Measurements from ENCODE around the gene HINT3. TPM values are rescaled to one million over a fixed set of nuclear protein-coding genes. Genes with fewer than 3 reads are reported as not detected.
"Not testable (repeated sequence)": the region's sequence is repeated elsewhere in the genome, so short reads cannot be mapped to it uniquely, and the experiment has no call there.

The HINT3 gene
- polyA plus RNA-seq, 2 donors: 2.8 to 10.1 TPM

DNA sequence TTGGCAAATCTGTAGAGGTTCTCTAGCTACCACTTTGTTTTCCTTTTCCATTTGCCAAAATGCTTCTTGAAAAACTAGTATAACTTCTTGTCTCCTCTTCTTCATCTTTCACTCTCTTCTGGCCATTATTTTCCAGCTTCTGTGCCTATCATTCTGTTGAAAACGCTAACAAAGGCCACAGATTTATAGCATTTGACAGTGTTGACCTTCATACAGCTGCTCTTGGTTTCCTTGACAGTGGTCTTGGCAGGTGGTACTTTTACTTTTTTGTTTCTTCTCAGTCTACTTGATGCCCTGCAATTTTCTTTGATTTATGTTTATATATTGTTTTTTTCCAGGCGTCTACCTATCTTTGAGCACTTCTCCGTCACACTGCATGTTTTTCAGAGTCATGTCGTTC is 53.5 kb downstream of the HINT3 start:
- Histone ChIP-seq H3K4me1 (ENCODE audit: control insufficient read depth in 2 of 2, insufficient read depth in 2 of 2, low read length in 1 of 2) (no peaks in the 10 kb centered on the region), H3K27ac (ENCODE audit: low read depth in 2 of 2, low read length in 1 of 2) (no peak overlapping the region), H3K4me3 (ENCODE audit: low read depth in 1 of 2, low read length in 2 of 2) (no peak overlapping the region), H3K27me3 (ENCODE audit: control insufficient read depth in 1 of 2, insufficient read depth in 2 of 2, low read length in 2 of 2) (no peaks in the 10 kb centered on the region), H3K36me3 (ENCODE audit: control insufficient read depth in 2 of 2, insufficient read depth in 2 of 2, low read length in 1 of 2) (peaks cover 3 to 4% of the 10 kb centered on the region in 2 donors), H3K9me3 (ENCODE audit: control insufficient read depth in 2 of 2, insufficient read depth in 1 of 2, low read depth in 1 of 2, low read length in 1 of 2) (no peaks in the 10 kb centered on the region)
- WGBS, 2 donors: 82 to 84% methylated on average over 4 of the region's 4 CpGs

- Histone ChIP-seq H3K27ac (ENCODE audit: low read depth in 2 of 2, low read length in 1 of 2) (no peak overlapping the region), H3K36me3 (ENCODE audit: control insufficient read depth in 2 of 2, insufficient read depth in 2 of 2, low read length in 1 of 2) (peaks cover 3 to 4% of the 10 kb centered on the region in 2 donors), H3K9me3 (ENCODE audit: control insufficient read depth in 2 of 2, insufficient read depth in 1 of 2, low read depth in 1 of 2, low read length in 1 of 2) (no peaks in the 10 kb centered on the region), H3K4me3 (ENCODE audit: low read depth in 1 of 2, low read length in 2 of 2) (no peak overlapping the region), H3K27me3 (ENCODE audit: control insufficient read depth in 1 of 2, insufficient read depth in 2 of 2, low read length in 2 of 2) (no peaks in the 10 kb centered on the region), H3K4me1 (ENCODE audit: control insufficient read depth in 2 of 2, insufficient read depth in 2 of 2, low read length in 1 of 2) (no peaks in the 10 kb centered on the region)
- 77 to 81% methylated on average over 1 of the region's 1 CpG for WGBS, 2 donors
These were observed 59.3 kb downstream of the HINT3 start for GRCh38 chr6:126015863-126016262.

- H3K36me3 ChIP-seq (ENCODE audit: control insufficient read depth in 2 of 2, insufficient read depth in 2 of 2, low read length in 1 of 2): peaks cover 4% of the 10 kb centered on the region in 2 donors
- 92 to 95% methylated on average over 2 of the region's 2 CpGs for WGBS, 2 donors
- no peak overlapping the region for H3K27ac ChIP-seq (ENCODE audit: low read depth in 2 of 2, low read length in 1 of 2)
- no peaks in the 10 kb centered on the region for H3K9me3 ChIP-seq (ENCODE audit: control insufficient read depth in 2 of 2, insufficient read depth in 1 of 2, low read depth in 1 of 2, low read length in 1 of 2)
- H3K27me3 ChIP-seq (ENCODE audit: control insufficient read depth in 1 of 2, insufficient read depth in 2 of 2, low read length in 2 of 2): no peaks in the 10 kb centered on the region
- no peaks in the 10 kb centered on the region for H3K4me1 ChIP-seq (ENCODE audit: control insufficient read depth in 2 of 2, insufficient read depth in 2 of 2, low read length in 1 of 2)
- H3K4me3 ChIP-seq (ENCODE audit: low read depth in 1 of 2, low read length in 2 of 2): no peak overlapping the region
These were observed 60.0 kb downstream of the HINT3 start for GRCh38 chr6:126016591-126016990.

- Histone ChIP-seq H3K27me3 (ENCODE audit: control insufficient read depth in 1 of 2, insufficient read depth in 2 of 2, low read length in 2 of 2) (no peaks in the 10 kb centered on the region), H3K36me3 (ENCODE audit: control insufficient read depth in 2 of 2, insufficient read depth in 2 of 2, low read length in 1 of 2) (peaks cover 4% of the 10 kb centered on the region in 2 donors), H3K4me1 (ENCODE audit: control insufficient read depth in 2 of 2, insufficient read depth in 2 of 2, low read length in 1 of 2) (no peaks in the 10 kb centered on the region), H3K9me3 (ENCODE audit: control insufficient read depth in 2 of 2, insufficient read depth in 1 of 2, low read depth in 1 of 2, low read length in 1 of 2) (no peaks in the 10 kb centered on the region), H3K27ac (ENCODE audit: low read depth in 2 of 2, low read length in 1 of 2) (no peak overlapping the region), H3K4me3 (ENCODE audit: low read depth in 1 of 2, low read length in 2 of 2) (no peak overlapping the region)
These were observed 61.1 kb downstream of the HINT3 start for GRCh38 chr6:126017668-126018067.

- WGBS, 2 donors: 96 to 98% methylated on average over 5 of the region's 5 CpGs
These were observed 63.9 kb downstream of the HINT3 start for GRCh38 chr6:126020305-126021050.

GRCh38 chr6:126023474-126023873 is 66.9 kb downstream of the HINT3 start:
- not testable (repeated sequence) for H3K4me1 ChIP-seq (ENCODE audit: control insufficient read depth in 2 of 2, insufficient read depth in 2 of 2, low read length in 1 of 2); H3K4me3 ChIP-seq (ENCODE audit: low read depth in 1 of 2, low read length in 2 of 2); H3K36me3 ChIP-seq (ENCODE audit: control insufficient read depth in 2 of 2, insufficient read depth in 2 of 2, low read length in 1 of 2); H3K27me3 ChIP-seq (ENCODE audit: control insufficient read depth in 1 of 2, insufficient read depth in 2 of 2, low read length in 2 of 2); H3K27ac ChIP-seq (ENCODE audit: low read depth in 2 of 2, low read length in 1 of 2); H3K9me3 ChIP-seq (ENCODE audit: control insufficient read depth in 2 of 2, insufficient read depth in 1 of 2, low read depth in 1 of 2, low read length in 1 of 2)
- 92 to 99% methylated on average over 3 of the region's 3 CpGs for WGBS, 2 donors

More at GRCh38 chr6:126020305-126021050, 63.9 kb downstream of the HINT3 start:
- Histone ChIP-seq H3K27me3 (ENCODE audit: control insufficient read depth in 1 of 2, insufficient read depth in 2 of 2, low read length in 2 of 2) (no peaks in the 10 kb centered on the region), H3K36me3 (ENCODE audit: control insufficient read depth in 2 of 2, insufficient read depth in 2 of 2, low read length in 1 of 2) (peaks cover 0 to 6% of the 10 kb centered on the region in 2 donors), H3K4me1 (ENCODE audit: control insufficient read depth in 2 of 2, insufficient read depth in 2 of 2, low read length in 1 of 2) (no peaks in the 10 kb centered on the region), H3K9me3 (ENCODE audit: control insufficient read depth in 2 of 2, insufficient read depth in 1 of 2, low read depth in 1 of 2, low read length in 1 of 2) (no peaks in the 10 kb centered on the region), H3K27ac (ENCODE audit: low read depth in 2 of 2, low read length in 1 of 2) (no peak overlapping the region), H3K4me3 (ENCODE audit: low read depth in 1 of 2, low read length in 2 of 2) (no peak overlapping the region)

DNA sequence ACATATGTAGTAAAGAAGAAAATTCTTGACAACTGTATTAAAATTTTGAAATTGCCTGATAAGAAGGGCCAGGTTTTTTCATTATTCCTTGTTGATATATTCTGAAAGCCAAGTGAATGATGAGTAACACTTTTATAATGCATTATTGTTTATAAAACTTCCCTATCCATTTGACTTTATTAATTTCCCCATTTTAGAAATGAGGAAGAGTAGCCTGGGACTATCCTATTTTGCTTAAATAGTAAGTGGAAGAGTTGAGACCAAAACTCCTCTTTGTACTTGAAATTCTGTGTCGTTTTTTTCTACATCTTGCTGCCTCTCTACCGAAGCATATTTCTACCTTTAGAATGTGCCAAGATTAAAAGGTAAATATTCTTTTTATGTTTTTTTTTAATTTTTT is 69.4 kb downstream of the HINT3 start:
- Histone ChIP-seq H3K27ac (ENCODE audit: low read depth in 2 of 2, low read length in 1 of 2) (no peak overlapping the region), H3K36me3 (ENCODE audit: control insufficient read depth in 2 of 2, insufficient read depth in 2 of 2, low read length in 1 of 2) (peaks cover 0 to 2% of the 10 kb centered on the region in 2 donors), H3K4me3 (ENCODE audit: low read depth in 1 of 2, low read length in 2 of 2) (no peak overlapping the region), H3K27me3 (ENCODE audit: control insufficient read depth in 1 of 2, insufficient read depth in 2 of 2, low read length in 2 of 2) (no peaks in the 10 kb centered on the region), H3K4me1 (ENCODE audit: control insufficient read depth in 2 of 2, insufficient read depth in 2 of 2, low read length in 1 of 2) (no peaks in the 10 kb centered on the region), H3K9me3 (ENCODE audit: control insufficient read depth in 2 of 2, insufficient read depth in 1 of 2, low read depth in 1 of 2, low read length in 1 of 2) (no peaks in the 10 kb centered on the region)
- 81 to 87% methylated on average over 2 of the region's 2 CpGs for WGBS, 2 donors

DNA sequence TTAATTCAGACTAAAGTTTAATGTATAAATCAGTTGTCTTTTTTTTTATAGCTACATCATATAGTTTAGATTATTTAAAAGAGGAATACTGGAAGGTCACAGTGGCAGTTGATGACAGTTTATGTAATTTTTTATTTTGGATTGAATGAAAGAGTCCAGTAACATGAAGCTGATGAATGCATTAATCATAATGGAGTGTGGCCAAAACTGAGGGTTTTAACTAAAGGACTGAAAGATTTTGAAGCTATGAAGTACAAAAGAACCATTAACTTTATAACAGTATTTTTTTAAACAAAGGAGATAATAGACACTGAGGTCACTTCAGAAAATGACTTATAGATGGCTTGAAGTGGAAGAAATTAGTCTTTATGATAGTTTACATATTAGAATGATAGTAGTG is 71.0 kb downstream of the HINT3 start:
- Histone ChIP-seq H3K27ac (ENCODE audit: low read depth in 2 of 2, low read length in 1 of 2) (no peak overlapping the region), H3K4me3 (ENCODE audit: low read depth in 1 of 2, low read length in 2 of 2) (no peak overlapping the region), H3K4me1 (ENCODE audit: control insufficient read depth in 2 of 2, insufficient read depth in 2 of 2, low read length in 1 of 2) (no peaks in the 10 kb centered on the region), H3K27me3 (ENCODE audit: control insufficient read depth in 1 of 2, insufficient read depth in 2 of 2, low read length in 2 of 2) (no peaks in the 10 kb centered on the region), H3K9me3 (ENCODE audit: control insufficient read depth in 2 of 2, insufficient read depth in 1 of 2, low read depth in 1 of 2, low read length in 1 of 2) (no peaks in the 10 kb centered on the region), H3K36me3 (ENCODE audit: control insufficient read depth in 2 of 2, insufficient read depth in 2 of 2, low read length in 1 of 2) (peaks cover 0 to 2% of the 10 kb centered on the region in 2 donors)
